GM12873 (cell line): ENCODE measurements around the gene DERL3.
A peak's percentile ranks its signal among the peaks of the same experiment; 100 is the strongest.

ENCODE experiments used
- CTCF ChIP-seq: IDR thresholded peaks from 2 replicates; pipeline ENCODE4 v1.5.1; 2012; ENCODE audit warnings: low read depth, mild to moderate bottlenecking, moderate library complexity, low read length, control low read depth; ENCODE audit not compliant: insufficient read depth; ENCODE audit errors: missing control alignments

The DERL3 gene

GRCh38 chr22:23850136-23850611 is 11.4 kb upstream of the DERL3 start:
- no peak for TF ChIP-seq CTCF

- TF ChIP-seq CTCF: peak; percentile 91
Measured at GRCh38 chr22:23849009-23850006, 10.5 kb upstream of the DERL3 start.

- no peak for TF ChIP-seq CTCF
Measured at GRCh38 chr22:23847991-23848864, 9.4 kb upstream of the DERL3 start.

- no peak for TF ChIP-seq CTCF
Measured at GRCh38 chr22:23847310-23847920, 8.6 kb upstream of the DERL3 start.

GRCh38 chr22:23846081-23846469 is 7.3 kb upstream of the DERL3 start:
- TF ChIP-seq CTCF: no peak

- no peak for TF ChIP-seq CTCF
Measured at GRCh38 chr22:23845265-23846080, 6.7 kb upstream of the DERL3 start.
